ENCODE data around the gene ITGAD. TPM values are rescaled to one million over a fixed set of nuclear protein-coding genes. Genes with fewer than 3 reads are reported as not detected.

ITGAD gene
- total RNA-seq, 1 experiment from 2014 or later = not detected

GRCh38 chr16:31360251-31360650, 32.9 kb upstream of the ITGAD start:
- H3K27ac ChIP-seq = no peak overlapping the region
- no peaks in the 10 kb centered on the region for H3K9me3 ChIP-seq (replicated peaks)
- H3K4me1 ChIP-seq = peaks cover 3% of the 10 kb centered on the region; the same call in 1 of the 2 replicates
- H3K27me3 ChIP-seq = no peaks in the 10 kb centered on the region
- no peak overlapping the region for H3K4me3 ChIP-seq
- DNase-seq = no peak
- no peaks in the 10 kb centered on the region for H3K36me3 ChIP-seq

- H3K4me3 ChIP-seq = no peak overlapping the region
- DNase-seq = no peak
- no peaks in the 10 kb centered on the region for H3K36me3 ChIP-seq
- no peaks in the 10 kb centered on the region for H3K9me3 ChIP-seq (replicated peaks)
- H3K4me1 ChIP-seq = peaks cover 3% of the 10 kb centered on the region; the same call in 1 of the 2 replicates
- no peaks in the 10 kb centered on the region for H3K27me3 ChIP-seq
- no peak overlapping the region for H3K27ac ChIP-seq
Observed at GRCh38 chr16:31361201-31362110, 31.7 kb upstream of the ITGAD start.

GRCh38 chr16:31362476-31363405, 30.4 kb upstream of the ITGAD start:
- peaks cover under 1% of the 10 kb centered on the region; the same call in 1 of the 2 replicates for H3K4me1 ChIP-seq
- DNase-seq = no peak
- H3K9me3 ChIP-seq (replicated peaks) = no peaks in the 10 kb centered on the region
- no peaks in the 10 kb centered on the region for H3K36me3 ChIP-seq
- H3K27me3 ChIP-seq = no peaks in the 10 kb centered on the region
- H3K4me3 ChIP-seq = no peak overlapping the region
- no peak overlapping the region for H3K27ac ChIP-seq

GRCh38 chr16:31363721-31364120, 29.4 kb upstream of the ITGAD start:
- Histone ChIP-seq H3K4me1 (no peaks in the 10 kb centered on the region), H3K27ac (no peak overlapping the region), H3K27me3 (no peaks in the 10 kb centered on the region), H3K9me3 (replicated peaks) (no peaks in the 10 kb centered on the region), H3K4me3 (no peak overlapping the region), H3K36me3 (no peaks in the 10 kb centered on the region)
- no peak for DNase-seq

GRCh38 chr16:31364421-31364820, 28.7 kb upstream of the ITGAD start:
- Histone ChIP-seq H3K4me1 (no peaks in the 10 kb centered on the region), H3K27ac (no peak overlapping the region), H3K27me3 (no peaks in the 10 kb centered on the region), H3K9me3 (replicated peaks) (no peaks in the 10 kb centered on the region), H3K36me3 (no peaks in the 10 kb centered on the region), H3K4me3 (no peak overlapping the region)
- DNase-seq = peak in 1 of 2 experiments; percentile 22

GRCh38 chr16:31365131-31365865, 27.8 kb upstream of the ITGAD start:
- Histone ChIP-seq H3K9me3 (replicated peaks) (no peaks in the 10 kb centered on the region), H3K27me3 (no peaks in the 10 kb centered on the region), H3K36me3 (no peaks in the 10 kb centered on the region), H3K27ac (no peak overlapping the region), H3K4me1 (no peaks in the 10 kb centered on the region), H3K4me3 (no peak overlapping the region)
- no peak for DNase-seq

GRCh38 chr16:31367853-31368252, 25.3 kb upstream of the ITGAD start:
- no peaks in the 10 kb centered on the region for H3K4me1 ChIP-seq
- no peak for DNase-seq
- H3K27me3 ChIP-seq = no peaks in the 10 kb centered on the region
- H3K36me3 ChIP-seq = no peaks in the 10 kb centered on the region
- no peaks in the 10 kb centered on the region for H3K9me3 ChIP-seq (replicated peaks)
- H3K4me3 ChIP-seq = no peak overlapping the region
- H3K27ac ChIP-seq = no peak overlapping the region

GRCh38 chr16:31371008-31371407, 22.1 kb upstream of the ITGAD start:
- Histone ChIP-seq H3K4me1 (no peaks in the 10 kb centered on the region), H3K27me3 (no peaks in the 10 kb centered on the region), H3K4me3 (no peak overlapping the region), H3K9me3 (replicated peaks) (no peaks in the 10 kb centered on the region), H3K36me3 (no peaks in the 10 kb centered on the region), H3K27ac (no peak overlapping the region)
- no peak for DNase-seq

GRCh38 chr16:31371619-31372484, 21.3 kb upstream of the ITGAD start:
- Histone ChIP-seq H3K36me3 (no peaks in the 10 kb centered on the region), H3K4me3 (no peak overlapping the region), H3K27ac (no peak overlapping the region), H3K4me1 (no peaks in the 10 kb centered on the region), H3K27me3 (no peaks in the 10 kb centered on the region), H3K9me3 (replicated peaks) (no peaks in the 10 kb centered on the region)
- no peak for DNase-seq

GRCh38 chr16:31373235-31373634, 19.9 kb upstream of the ITGAD start:
- Histone ChIP-seq H3K9me3 (replicated peaks) (no peaks in the 10 kb centered on the region), H3K27me3 (no peaks in the 10 kb centered on the region), H3K4me1 (no peaks in the 10 kb centered on the region), H3K4me3 (no peak overlapping the region), H3K36me3 (no peaks in the 10 kb centered on the region), H3K27ac (no peak overlapping the region)
- no peak for DNase-seq

GRCh38 chr16:31375231-31375630, 17.9 kb upstream of the ITGAD start:
- H3K27ac ChIP-seq = no peak overlapping the region

GRCh38 chr16:31376705-31377104, 16.4 kb upstream of the ITGAD start:
- H3K4me1 ChIP-seq = no peaks in the 10 kb centered on the region
- DNase-seq = no peak
- H3K36me3 ChIP-seq = no peaks in the 10 kb centered on the region
- no peaks in the 10 kb centered on the region for H3K27me3 ChIP-seq
- H3K27ac ChIP-seq = no peak overlapping the region
- H3K4me3 ChIP-seq = no peak overlapping the region
- no peaks in the 10 kb centered on the region for H3K9me3 ChIP-seq (replicated peaks)

More at GRCh38 chr16:31375231-31375630, 17.9 kb upstream of the ITGAD start:
- no peaks in the 10 kb centered on the region for H3K9me3 ChIP-seq (replicated peaks)
- H3K36me3 ChIP-seq = no peaks in the 10 kb centered on the region
- no peak for DNase-seq
- no peaks in the 10 kb centered on the region for H3K27me3 ChIP-seq
- no peaks in the 10 kb centered on the region for H3K4me1 ChIP-seq
- no peak overlapping the region for H3K4me3 ChIP-seq

- DNase-seq = no peak
- Histone ChIP-seq H3K36me3 (no peaks in the 10 kb centered on the region), H3K27me3 (no peaks in the 10 kb centered on the region), H3K4me3 (no peak overlapping the region), H3K27ac (no peak overlapping the region), H3K9me3 (replicated peaks) (no peaks in the 10 kb centered on the region), H3K4me1 (no peaks in the 10 kb centered on the region)
Observed at GRCh38 chr16:31377210-31377903, 15.8 kb upstream of the ITGAD start.

Measured in SJCRH30 (cell line).